Cardiac muscle cell (in vitro differentiated cells and primary cell): ENCODE data around the gene SLC1A6. TPM values are rescaled to one million over a fixed set of nuclear protein-coding genes. Genes with fewer than 3 reads are reported as not detected.

ENCODE experiments used
- DNase-seq, 2 donors: peaks; one replicate each; pipeline versions ENCODE4 v3.0.0 to v3.0.0-alpha.2; 2010 to 2017; ENCODE audit warnings: low read depth in 1 of 2, low spot score in 1 of 2
- H3K27ac ChIP-seq: fragments of 200-600 bp; sonication (generic); 2 replicates; pipeline ENCODE4 v1.5.1; 2016
- H3K27me3 ChIP-seq: fragments of 200-600 bp; sonication (generic); 2 replicates; pipeline ENCODE4 v1.6.0; 2016; ENCODE audit warnings: control low read depth
- H3K36me3 ChIP-seq: fragments of 200-600 bp; sonication (generic); 2 replicates; pipeline ENCODE4 v1.5.1; 2016; ENCODE audit warnings: control low read depth
- H3K4me1 ChIP-seq: fragments of 200-600 bp; sonication (generic); 2 replicates; pipeline ENCODE4 v1.8.1; 2017; ENCODE audit warnings: low read depth, mild to moderate bottlenecking, mixed run types
- H3K4me3 ChIP-seq: fragments of 200-600 bp; sonication (generic); 2 replicates; pipeline ENCODE4 v1.5.1; 2016; ENCODE audit warnings: mild to moderate bottlenecking
- H3K9me3 ChIP-seq: fragments of 200-600 bp; sonication (generic); 2 replicates; pipeline ENCODE4 v1.5.1; 2017; ENCODE audit warnings: low read depth, mild to moderate bottlenecking, control low read depth
- polyA plus RNA-seq: library from polyadenylated mRNA; unstranded; fragments of >200 nt; fragmentation: Nextera tagmentation; extraction: Ambion mirVana; gene quantifications from 2 replicates; pipeline ENCODE4 v1.2.1, GENCODE V29; 2016
- total RNA-seq: library from RNA; depleted of rRNA; stranded (reverse); fragments of >200 nt; gene quantifications from 2 replicates; pipeline ENCODE4 v1.2.3, GENCODE V29; 2016
- TF ChIP-seq, protein P1 (sequence below): IDR thresholded peaks from 2 replicates; pipeline ENCODE4 v1.5.1; 2012; ENCODE audit warnings: low read depth, mild to moderate bottlenecking, low read length

The SLC1A6 gene
- total and polyA plus RNA-seq, 2 experiments from 2014 or later, result 0.63 to 1.3 TPM

DNA sequence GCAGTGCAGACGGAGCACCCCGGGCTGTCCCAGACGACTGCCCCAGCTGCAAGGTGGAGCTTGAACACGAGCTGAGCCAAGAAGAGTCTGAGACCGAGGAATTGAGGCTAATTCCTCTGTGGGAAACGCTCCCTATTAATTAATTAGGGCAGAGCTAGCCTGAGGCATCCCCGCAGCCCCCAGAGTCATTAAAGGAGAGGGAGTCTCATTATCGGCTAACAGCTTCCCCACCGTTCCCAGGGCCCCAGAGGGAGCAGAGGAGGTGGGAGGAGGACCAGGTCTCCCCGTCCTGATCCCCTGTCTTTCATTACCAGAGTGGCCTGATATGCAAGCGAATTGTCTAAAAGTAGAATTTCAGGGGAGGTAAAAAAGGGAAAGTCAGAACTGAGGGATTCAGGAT is 13.1 kb upstream of the SLC1A6 start:
- H3K36me3 ChIP-seq, result no peaks in the 10 kb centered on the region
- H3K9me3 ChIP-seq, result no peaks in the 10 kb centered on the region
- no peak overlapping the region for H3K27ac ChIP-seq
- DNase-seq, result no peak
- TF ChIP-seq, protein P1, sequence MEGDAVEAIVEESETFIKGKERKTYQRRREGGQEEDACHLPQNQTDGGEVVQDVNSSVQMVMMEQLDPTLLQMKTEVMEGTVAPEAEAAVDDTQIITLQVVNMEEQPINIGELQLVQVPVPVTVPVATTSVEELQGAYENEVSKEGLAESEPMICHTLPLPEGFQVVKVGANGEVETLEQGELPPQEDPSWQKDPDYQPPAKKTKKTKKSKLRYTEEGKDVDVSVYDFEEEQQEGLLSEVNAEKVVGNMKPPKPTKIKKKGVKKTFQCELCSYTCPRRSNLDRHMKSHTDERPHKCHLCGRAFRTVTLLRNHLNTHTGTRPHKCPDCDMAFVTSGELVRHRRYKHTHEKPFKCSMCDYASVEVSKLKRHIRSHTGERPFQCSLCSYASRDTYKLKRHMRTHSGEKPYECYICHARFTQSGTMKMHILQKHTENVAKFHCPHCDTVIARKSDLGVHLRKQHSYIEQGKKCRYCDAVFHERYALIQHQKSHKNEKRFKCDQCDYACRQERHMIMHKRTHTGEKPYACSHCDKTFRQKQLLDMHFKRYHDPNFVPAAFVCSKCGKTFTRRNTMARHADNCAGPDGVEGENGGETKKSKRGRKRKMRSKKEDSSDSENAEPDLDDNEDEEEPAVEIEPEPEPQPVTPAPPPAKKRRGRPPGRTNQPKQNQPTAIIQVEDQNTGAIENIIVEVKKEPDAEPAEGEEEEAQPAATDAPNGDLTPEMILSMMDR, result no peak
- no peaks in the 10 kb centered on the region for H3K4me1 ChIP-seq
- no peak overlapping the region for H3K4me3 ChIP-seq
- no peaks in the 10 kb centered on the region for H3K27me3 ChIP-seq

DNA sequence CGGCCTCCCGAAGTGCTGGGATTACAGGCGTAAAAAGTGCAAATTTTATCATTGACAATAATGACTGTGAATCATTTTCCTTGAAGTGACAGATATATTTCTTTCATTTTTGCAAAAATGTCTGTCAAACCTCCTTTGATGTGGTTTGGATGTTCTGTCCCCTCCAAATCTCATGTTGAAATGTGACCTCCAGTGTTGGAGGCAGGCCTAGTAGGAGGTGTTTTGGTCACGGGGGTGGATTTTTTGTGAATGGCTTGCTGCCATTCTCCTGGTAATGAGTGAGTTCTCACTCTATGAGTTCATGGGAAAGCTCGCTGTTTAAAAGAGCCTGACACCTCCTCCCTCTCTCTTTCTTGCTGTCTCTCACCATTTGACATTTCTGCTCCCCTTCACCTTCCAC is 5.5 kb upstream of the SLC1A6 start:
- peaks cover 20% of the 10 kb centered on the region for H3K27me3 ChIP-seq
- TF ChIP-seq, protein P1, result no peak
- no peaks in the 10 kb centered on the region for H3K4me1 ChIP-seq
- no peaks in the 10 kb centered on the region for H3K9me3 ChIP-seq
- H3K4me3 ChIP-seq, result no peak overlapping the region
- no peak overlapping the region for H3K27ac ChIP-seq
- DNase-seq, result no peak
- no peaks in the 10 kb centered on the region for H3K36me3 ChIP-seq

DNA sequence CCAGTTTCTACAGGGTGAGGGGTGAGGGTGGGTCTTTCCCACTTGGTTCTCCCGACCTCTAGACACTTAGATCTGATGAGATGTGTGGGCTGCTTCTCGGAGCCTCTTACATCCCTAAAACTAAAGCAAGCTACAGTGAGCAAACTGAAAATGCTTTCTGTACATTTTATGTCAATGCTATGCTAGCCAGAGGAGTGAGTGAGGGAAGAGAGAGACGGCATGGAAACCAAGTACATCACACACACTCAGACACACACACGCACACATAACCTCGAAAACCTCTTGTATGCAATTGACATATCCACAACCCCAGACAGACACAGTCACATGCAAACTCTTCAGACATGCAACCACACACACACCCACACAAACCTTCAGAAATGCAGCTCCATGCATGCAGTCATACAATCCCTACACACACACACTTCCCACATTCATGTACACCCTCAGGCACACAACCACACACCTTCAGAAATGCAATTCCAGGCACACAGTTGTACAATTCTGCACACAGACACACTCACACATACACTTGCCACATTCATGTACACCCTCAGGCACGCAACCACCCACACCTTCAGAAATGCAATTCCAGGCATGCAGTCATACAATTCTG is 1.4 kb downstream of the SLC1A6 start:
- Histone ChIP-seq H3K27ac (no peak overlapping the region), H3K4me1 (no peaks in the 10 kb centered on the region), H3K4me3 (no peak overlapping the region), H3K36me3 (no peaks in the 10 kb centered on the region), H3K27me3 (peaks cover 42% of the 10 kb centered on the region), H3K9me3 (no peaks in the 10 kb centered on the region)
- no peak for DNase-seq
- TF ChIP-seq, protein P1, result no peak

DNA sequence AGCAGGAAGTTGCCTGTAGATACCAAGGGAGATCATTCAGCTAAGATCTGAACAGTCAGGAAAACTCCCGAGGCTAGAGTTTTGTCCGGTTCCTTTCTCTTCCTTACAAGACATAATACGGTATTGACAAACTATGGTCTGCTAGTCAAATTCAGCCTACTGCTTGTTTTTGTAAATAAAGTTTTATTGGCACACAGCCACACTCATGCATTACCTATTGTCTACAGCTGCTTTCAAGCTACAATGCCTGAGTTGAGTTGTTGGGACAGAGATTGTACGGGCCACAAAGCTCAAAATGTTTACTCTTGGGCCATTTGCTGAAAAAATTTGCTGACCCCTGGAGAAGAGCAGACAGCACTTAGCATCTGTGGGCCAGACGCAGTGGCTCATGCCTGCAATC is 2.5 kb downstream of the SLC1A6 start:
- no peaks in the 10 kb centered on the region for H3K4me1 ChIP-seq
- no peak overlapping the region for H3K4me3 ChIP-seq
- no peaks in the 10 kb centered on the region for H3K36me3 ChIP-seq
- TF ChIP-seq, protein P1, result no peak
- DNase-seq, result no peak
- no peaks in the 10 kb centered on the region for H3K9me3 ChIP-seq
- peaks cover 39% of the 10 kb centered on the region for H3K27me3 ChIP-seq
- H3K27ac ChIP-seq, result no peak overlapping the region

DNA sequence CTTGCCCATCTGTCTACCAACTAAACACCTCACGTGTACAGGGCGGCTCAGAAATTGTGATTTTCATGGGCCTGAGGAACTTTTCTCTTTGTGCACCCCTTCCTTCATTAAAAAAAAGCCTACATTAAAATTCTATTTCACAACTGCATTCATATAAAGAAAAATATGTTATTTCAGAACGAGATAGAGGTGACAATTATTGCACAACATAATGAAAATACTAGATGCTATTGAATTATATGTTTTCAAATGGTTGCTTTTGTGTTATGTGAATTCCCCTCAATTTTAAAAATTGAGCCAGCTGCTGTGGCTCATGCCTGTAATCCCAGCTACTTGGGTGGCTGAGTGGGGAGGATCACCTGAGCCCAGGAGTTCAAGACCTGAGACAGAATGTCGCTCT is 5.2 kb downstream of the SLC1A6 start:
- no peaks in the 10 kb centered on the region for H3K9me3 ChIP-seq
- H3K27me3 ChIP-seq, result peaks cover 15% of the 10 kb centered on the region
- no peak overlapping the region for H3K27ac ChIP-seq
- no peaks in the 10 kb centered on the region for H3K36me3 ChIP-seq
- no peak overlapping the region for H3K4me3 ChIP-seq
- no peak for DNase-seq
- no peaks in the 10 kb centered on the region for H3K4me1 ChIP-seq
- TF ChIP-seq, protein P1, result no peak

DNA sequence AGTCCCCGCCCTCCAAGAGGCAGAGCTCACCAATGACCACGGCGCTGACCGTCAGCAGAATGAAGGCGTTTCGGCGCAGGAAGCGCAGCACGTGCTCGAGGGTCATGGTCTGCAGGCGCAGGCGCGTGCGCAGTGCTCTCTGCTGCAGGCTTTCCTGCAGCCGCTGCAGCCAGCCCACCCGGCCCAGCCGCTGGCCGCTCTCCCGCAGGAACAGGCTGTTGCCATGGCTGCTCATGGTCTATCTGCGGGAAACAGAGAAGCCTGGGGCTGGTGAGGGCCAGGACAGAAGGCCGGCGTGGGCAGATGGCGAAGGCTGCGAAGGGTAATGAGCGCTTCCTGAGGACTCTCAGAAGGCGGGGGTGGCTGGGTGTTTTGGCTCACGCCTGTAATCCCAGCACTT is 7.0 kb downstream of the SLC1A6 start:
- Histone ChIP-seq H3K9me3 (no peaks in the 10 kb centered on the region), H3K27me3 (no peaks in the 10 kb centered on the region), H3K27ac (no peak overlapping the region), H3K4me3 (no peak overlapping the region), H3K36me3 (no peaks in the 10 kb centered on the region), H3K4me1 (no peaks in the 10 kb centered on the region)
- TF ChIP-seq, protein P1, result no peak
- no peak for DNase-seq
